AG10803 (cell line): ENCODE measurements around the gene SLC5A2.
"Not testable (repeated sequence)": the region's sequence is repeated elsewhere in the genome, so short reads cannot be mapped to it uniquely, and the experiment has no call there.

Source experiments
- DNase-seq: peaks from one replicate; pipeline ENCODE4 v3.0.0; 2010; ENCODE audit warnings: low read depth
- H3K4me3 ChIP-seq: 2 replicates; pipeline ENCODE4 v1.5.1; 2011; ENCODE audit warnings: mild to moderate bottlenecking, low read length, control low read depth
- TF ChIP-seq, protein P1 (sequence below): conservative IDR thresholded peaks from 2 replicates; pipeline ENCODE4 v1.5.1; 2011; ENCODE audit warnings: mild to moderate bottlenecking, low read length, control low read depth, inconsistent platforms

Gene SLC5A2

DNA sequence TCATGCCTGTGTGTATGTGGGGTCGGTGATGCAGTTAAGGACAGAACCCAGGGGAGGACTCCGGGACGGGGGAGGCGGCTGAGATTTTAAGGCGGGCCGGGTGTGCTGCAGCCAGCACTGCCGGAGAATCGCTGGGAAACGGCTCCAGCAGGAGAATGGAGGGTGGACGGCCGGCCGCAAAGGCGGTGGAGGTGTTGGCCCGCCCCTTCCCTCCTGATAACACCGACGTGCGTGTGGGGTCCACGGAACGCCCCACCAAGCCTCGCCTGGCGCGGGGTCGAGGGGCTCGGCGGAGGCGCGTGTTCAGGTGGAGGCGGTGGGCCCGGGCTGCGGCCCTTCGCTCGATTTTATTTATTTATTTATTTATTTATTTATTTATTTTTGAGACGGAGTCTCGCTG lies 41.0 kb upstream of the SLC5A2 start:
- TF ChIP-seq, protein P1, sequence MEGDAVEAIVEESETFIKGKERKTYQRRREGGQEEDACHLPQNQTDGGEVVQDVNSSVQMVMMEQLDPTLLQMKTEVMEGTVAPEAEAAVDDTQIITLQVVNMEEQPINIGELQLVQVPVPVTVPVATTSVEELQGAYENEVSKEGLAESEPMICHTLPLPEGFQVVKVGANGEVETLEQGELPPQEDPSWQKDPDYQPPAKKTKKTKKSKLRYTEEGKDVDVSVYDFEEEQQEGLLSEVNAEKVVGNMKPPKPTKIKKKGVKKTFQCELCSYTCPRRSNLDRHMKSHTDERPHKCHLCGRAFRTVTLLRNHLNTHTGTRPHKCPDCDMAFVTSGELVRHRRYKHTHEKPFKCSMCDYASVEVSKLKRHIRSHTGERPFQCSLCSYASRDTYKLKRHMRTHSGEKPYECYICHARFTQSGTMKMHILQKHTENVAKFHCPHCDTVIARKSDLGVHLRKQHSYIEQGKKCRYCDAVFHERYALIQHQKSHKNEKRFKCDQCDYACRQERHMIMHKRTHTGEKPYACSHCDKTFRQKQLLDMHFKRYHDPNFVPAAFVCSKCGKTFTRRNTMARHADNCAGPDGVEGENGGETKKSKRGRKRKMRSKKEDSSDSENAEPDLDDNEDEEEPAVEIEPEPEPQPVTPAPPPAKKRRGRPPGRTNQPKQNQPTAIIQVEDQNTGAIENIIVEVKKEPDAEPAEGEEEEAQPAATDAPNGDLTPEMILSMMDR: no peak
- DNase-seq: no peak
- peak overlapping the region; percentile 79 for H3K4me3 ChIP-seq

DNA sequence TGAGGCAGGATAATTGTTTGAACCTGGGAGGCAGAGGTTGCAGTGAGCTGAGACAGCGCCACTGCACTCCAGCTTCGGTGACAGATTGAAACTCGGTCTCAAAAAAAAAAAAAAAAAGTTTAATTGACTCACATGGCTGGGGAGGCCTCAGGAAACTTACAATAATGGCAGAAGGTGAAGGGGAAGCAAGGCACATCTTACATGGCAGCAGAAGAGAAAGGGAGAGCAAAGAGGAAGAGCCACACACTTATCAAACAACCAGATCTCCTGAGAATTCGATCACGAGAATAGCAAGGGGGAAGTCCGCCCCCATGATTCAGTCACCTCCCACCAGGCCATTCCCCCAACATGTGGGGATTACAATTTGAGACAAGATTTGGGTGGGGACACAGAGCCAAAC lies 37.0 kb upstream of the SLC5A2 start:
- not testable (repeated sequence) for H3K4me3 ChIP-seq, DNase-seq

DNA sequence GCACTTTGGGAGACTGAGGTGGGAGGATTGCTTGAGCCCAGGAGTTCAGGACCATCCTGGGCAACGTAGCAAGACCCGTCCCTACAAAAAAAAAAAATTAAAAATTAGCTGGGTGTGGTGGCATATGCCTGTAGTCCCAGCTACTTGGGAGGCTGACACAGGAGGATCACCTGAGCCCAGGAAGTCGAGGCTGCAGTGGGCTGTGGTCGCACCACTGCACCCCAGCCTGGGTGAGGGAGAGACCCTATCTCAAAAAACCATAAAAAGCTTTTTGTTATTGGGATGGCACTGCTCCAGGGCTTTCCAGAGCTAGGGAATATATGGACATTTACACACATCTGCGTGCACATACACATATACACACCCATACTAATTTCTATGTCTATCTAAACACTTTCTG lies 31.7 kb upstream of the SLC5A2 start:
- no peak overlapping the region for H3K4me3 ChIP-seq
- TF ChIP-seq, protein P1: no peak
- no peak for DNase-seq

DNA sequence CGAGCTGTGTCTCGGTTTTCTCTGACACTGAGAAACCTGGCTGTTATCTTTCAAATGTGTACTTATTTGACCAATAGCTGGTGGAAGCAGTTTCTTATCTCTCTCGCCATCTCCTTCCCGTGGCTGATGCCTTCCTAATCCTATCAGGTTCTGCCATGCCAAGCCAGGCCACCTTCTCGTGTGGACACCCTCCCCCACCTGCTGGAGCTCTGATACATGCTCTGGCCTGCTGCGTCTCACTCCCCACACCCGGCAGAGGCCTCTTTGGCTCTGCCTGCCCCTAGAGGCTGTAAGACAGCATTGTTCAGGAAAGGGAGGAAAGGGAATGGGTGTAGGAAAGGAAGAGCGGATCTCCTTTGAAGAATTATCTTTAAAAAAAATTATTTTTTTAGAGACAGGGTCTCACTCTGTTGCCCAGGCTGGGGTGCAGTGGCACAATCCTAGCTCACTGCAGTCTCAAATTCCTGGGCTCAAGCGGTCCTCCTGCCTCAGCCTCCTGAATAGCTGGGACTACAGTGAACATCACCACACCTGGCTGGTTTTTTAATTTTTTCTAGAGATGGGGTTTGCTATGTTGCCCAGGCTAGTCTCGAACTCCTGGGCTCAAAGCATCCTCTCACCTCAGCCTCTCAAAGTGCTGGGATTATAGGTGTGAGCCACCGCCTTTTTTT lies 31.1 kb upstream of the SLC5A2 start:
- TF ChIP-seq, protein P1: peak; percentile 77
- peak; percentile 79 for DNase-seq
- H3K4me3 ChIP-seq: no peak overlapping the region

DNA sequence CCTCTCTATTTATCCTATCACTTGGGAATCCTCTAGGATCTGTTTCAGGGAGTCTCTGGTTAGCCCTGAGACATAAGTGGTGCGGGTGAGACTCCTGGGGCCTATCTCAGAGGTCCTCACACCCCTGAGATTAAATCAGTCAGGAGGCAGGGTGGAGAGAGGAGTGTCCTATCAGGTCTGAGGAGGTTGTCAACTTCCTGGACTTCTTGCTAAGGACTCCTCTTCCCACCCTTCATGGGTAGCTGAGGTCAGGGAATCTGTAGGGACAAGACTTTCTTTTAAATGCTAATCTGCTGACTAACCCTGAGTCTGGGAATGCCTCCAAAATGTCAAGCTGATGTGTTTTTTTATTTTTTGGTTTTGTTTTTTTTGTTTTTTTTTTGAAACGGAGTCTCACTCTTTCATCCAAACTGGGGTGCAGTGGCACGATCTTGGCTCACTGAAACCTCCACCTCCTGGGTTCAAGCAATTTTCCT lies 30.3 kb upstream of the SLC5A2 start:
- peak; percentile 96 for DNase-seq
- no peak overlapping the region for H3K4me3 ChIP-seq
- TF ChIP-seq, protein P1: no peak

DNA sequence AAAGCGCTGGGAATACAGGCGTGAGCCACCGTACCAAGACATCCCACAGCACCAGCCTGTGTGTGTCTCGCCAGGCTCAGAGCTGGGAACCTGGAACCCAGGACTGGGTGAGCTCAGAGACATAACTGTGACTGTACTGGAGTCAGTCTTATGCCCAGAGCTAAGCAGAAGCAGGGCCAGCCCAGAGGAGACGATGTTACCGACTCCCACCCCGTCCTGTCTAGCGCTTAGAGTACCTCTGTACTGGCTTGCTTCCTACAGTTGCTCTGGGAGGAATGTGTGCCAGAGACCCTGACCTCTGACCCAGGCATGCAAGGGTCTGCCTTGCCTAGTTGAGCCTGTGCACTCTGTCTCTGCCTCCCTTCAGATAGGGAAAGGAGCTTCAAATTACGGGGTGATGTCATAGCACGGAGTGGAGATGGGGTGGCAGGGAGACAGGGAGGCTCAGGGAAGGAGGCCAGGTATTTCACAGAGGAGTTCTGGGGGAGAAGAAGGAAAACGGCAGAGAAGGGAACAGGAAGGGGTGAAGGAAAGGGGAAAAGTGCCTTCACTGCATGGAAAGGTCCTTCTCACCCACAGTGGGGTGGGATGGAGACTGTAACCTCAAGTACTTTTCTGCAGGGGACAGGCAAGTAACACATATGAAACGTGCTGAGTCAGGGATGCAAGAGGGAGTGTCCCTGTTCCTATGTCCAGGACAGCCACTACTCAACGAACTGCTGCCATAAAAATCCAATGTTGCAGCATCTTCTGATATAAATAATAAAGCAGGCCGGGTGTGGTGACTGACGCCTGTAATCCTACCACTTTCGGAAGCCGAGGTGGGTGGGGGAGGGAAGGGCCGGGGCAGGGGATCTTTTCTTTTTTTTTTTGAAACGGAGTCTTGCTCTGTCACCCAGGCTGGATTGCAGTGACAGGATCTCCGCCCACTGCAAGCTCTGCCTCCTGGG lies 29.4 kb upstream of the SLC5A2 start:
- TF ChIP-seq, protein P1: no peak
- peak overlapping the region; percentile 15 for H3K4me3 ChIP-seq
- peak; percentile 65 for DNase-seq

DNA sequence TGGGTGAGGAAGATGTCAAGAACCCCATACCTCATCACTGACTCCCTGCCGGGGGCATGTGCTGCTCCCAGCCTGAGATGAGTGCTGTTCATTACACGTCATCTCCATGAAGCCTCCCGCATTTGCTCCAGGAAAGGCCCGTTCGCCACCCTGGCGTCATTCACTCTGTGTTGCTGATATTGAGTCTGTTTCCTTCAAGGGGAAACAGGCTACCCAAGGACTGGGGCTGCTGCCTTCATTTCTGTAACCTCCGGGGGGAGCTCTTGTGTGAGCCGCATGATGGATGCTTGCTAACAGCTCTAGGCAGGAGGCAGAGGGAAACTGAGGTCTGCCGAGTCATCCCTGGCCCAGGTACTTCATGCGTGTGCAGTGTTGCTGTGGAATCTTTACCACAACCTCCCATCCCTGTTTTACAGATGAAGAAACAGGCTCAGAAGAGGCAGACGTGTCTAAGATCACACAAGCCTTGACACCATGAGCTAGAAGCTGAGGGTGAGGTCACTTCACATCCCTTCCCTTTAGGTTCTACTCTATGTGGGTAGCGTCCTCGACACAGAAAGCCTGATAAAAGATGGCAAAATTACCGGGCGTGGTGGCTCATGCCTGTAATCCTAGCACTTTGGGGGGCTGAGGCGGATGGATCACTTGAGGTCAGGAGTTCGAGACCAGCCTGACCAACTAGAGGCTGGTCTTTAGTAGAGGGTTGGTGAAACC lies 27.2 kb upstream of the SLC5A2 start:
- no peak overlapping the region for H3K4me3 ChIP-seq
- peak; percentile 9 for DNase-seq
- TF ChIP-seq, protein P1: peak; percentile 39
